Measurements from ENCODE around the gene SPOP.

DNA sequence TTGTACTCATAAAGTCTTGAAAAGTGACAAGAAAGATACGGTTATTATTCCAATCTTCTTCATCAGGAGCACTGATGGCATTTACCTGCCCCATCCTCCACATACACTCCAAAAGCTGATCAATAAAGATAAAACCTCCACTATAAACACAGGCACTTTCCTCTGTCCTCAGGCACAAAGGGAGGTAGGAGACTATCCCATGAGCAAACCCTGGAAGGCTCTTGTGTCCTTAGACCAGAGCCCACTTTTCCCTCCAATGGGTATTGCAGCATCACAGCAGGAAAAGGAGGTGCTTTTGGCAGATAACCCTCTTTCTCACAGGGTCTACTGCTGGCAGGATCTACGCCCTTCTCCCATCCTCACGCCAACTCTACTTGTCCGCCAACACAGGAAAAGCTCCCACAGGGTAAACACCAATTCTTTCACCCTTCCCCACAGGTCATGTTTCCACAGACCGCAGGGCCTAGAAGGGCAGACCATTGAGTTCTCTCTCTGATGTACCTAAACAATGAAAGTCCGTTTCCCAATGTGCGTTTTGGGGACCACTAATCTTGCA, 73.5 kb downstream of the SPOP start:
- TF ChIP-seq, protein P1, sequence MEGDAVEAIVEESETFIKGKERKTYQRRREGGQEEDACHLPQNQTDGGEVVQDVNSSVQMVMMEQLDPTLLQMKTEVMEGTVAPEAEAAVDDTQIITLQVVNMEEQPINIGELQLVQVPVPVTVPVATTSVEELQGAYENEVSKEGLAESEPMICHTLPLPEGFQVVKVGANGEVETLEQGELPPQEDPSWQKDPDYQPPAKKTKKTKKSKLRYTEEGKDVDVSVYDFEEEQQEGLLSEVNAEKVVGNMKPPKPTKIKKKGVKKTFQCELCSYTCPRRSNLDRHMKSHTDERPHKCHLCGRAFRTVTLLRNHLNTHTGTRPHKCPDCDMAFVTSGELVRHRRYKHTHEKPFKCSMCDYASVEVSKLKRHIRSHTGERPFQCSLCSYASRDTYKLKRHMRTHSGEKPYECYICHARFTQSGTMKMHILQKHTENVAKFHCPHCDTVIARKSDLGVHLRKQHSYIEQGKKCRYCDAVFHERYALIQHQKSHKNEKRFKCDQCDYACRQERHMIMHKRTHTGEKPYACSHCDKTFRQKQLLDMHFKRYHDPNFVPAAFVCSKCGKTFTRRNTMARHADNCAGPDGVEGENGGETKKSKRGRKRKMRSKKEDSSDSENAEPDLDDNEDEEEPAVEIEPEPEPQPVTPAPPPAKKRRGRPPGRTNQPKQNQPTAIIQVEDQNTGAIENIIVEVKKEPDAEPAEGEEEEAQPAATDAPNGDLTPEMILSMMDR (IDR thresholded peaks at IDR 0.05), result no peak
- TF ChIP-seq POLR2A (IDR thresholded peaks at IDR 0.05) (no peak), EP300 (IDR thresholded peaks at IDR 0.05) (no peak)
